Measurements from ENCODE around the gene DLG2.

DLG2 gene

DNA sequence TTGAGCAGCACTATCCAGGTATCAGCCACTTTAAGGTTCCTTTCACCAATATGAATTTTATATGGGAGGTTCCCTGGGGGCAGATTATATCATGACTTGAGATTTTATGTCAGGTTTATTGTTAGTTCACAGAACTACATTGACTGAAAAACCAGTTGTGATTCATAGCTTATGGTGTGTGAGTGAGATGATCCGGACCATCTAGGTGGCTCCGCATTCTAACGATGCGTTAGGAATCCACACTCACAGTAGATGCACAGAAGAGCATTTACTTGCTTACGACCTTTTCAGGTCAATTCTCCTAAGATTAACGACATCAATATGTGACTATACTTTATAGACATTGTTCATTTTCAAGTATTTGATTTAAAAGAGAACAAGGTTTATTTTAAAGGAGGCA, 1356.7 kb downstream of the DLG2 start:
- no peak for DNase-seq (ENCODE audit: low read depth)

- DNase-seq (ENCODE audit: low read depth) = no peak
Observed at GRCh38 chr11:84264066-84264465, 1363.1 kb downstream of the DLG2 start.

- no peak for DNase-seq (ENCODE audit: low read depth)
Observed at GRCh38 chr11:84261707-84262106, 1365.4 kb downstream of the DLG2 start.

- DNase-seq (ENCODE audit: low read depth) = no peak
Observed at GRCh38 chr11:84260862-84261261, 1366.3 kb downstream of the DLG2 start.

- no peak for DNase-seq (ENCODE audit: low read depth)
Observed at GRCh38 chr11:84256618-84257017, 1370.5 kb downstream of the DLG2 start.

DNA sequence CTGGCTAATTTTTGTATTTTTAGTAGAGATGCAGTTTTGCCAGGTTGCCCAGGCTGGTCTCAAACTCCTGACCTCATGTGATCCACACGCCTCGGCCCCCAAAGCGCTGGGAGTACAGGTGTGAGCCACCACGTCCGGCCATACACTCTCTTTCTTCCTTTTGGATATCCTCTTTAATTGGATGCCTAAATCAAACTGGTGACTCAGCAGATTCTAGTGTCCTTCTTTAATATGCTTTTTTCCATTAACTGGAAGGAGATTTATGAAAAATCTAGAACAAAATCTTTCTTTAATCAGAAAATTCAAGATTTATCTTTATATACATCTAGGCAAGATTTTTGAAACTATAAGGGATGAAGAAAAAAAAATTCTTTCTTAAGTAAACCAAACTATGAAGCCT, 1371.7 kb downstream of the DLG2 start:
- no peak for DNase-seq (ENCODE audit: low read depth)

DNA sequence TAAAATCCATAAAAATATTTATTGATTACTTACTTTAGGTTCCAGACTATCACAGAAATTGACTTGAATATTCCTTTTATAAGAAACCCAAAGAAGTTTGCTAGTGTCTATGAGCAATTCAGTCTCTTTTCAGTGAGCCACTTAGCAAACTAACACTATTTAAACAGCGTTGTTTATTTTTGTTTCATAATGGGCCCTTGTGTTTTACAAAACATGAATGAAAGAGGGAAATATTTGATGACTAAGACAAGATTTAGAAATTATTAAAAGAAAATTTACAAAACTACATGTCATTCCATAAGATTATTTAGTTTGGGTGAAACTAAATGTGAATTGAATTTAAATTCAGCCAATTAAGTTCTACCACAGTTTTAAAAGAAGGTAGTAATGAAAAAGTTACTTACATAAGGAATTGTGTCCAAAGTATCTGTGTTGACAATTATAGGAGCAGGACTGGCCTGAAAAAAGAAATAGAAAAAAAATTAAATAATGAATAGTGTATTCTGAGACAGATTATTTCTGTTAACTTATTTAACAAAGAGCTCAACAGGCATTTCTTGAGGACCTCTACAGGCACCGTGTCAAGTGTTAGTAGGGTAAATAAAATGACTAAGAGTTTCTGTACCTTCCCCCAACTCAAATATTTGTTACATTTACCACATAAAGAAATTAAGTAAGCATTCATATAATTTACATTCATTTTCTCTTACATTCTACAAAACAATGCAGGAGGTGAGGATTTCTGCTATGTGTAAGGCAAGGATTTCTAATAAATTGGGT, 1376.1 kb downstream of the DLG2 start:
- DNase-seq (ENCODE audit: low read depth) = no peak

- DNase-seq (ENCODE audit: low read depth) = no peak
Observed at GRCh38 chr11:84249344-84250135, 1377.6 kb downstream of the DLG2 start.

GRCh38 chr11:84247926-84248325, 1379.2 kb downstream of the DLG2 start:
- DNase-seq (ENCODE audit: low read depth) = no peak

DNA sequence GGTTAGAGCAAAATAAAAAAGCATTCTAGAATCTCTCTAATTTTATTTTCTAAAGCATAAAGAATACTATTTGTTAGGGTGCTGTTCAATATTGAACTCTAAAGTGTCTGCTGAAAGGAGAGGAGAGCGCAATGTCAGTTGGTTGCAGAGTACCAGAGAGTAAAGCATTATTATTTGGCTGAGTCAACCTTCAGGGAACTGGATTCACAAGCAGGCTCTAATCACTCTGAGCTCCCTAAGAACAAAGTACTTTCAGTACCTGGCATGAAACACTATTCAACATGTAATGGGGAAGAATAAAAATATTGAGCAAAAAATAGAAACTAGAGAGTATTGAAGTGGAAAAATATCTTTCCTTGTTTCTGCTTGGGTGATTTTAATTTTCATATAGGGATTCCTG, 1380.0 kb downstream of the DLG2 start:
- DNase-seq (ENCODE audit: low read depth) = no peak

DNA sequence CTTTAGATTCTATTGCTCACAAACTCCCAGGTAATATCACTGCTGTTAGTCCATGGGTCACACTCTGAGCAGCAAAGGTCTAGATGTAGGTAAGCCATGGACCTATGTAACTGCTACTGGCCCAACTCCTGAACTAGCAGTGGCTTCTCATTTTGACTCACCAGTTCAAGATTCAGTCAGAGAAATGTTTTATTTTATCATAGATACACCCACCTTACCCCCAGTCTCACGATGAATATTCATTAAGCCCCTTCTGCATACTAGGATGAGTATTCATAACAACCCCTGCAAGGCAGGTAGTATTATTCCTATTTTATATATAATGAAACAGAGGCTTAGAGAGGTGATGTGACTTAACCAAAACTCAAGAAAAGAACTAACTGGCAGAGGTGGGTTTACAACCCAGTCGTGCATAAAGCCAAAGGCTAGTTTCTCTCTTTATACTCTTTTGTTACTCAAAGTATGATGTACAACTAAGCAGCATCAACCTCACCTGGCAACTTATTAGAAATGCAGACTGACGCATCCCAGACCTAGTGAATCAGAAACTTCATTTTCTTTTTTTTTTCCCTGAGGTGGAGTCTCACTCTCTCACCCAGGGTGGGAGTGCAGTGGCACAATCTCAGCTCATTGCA, 1383.4 kb downstream of the DLG2 start:
- DNase-seq (ENCODE audit: low read depth) = no peak

DNA sequence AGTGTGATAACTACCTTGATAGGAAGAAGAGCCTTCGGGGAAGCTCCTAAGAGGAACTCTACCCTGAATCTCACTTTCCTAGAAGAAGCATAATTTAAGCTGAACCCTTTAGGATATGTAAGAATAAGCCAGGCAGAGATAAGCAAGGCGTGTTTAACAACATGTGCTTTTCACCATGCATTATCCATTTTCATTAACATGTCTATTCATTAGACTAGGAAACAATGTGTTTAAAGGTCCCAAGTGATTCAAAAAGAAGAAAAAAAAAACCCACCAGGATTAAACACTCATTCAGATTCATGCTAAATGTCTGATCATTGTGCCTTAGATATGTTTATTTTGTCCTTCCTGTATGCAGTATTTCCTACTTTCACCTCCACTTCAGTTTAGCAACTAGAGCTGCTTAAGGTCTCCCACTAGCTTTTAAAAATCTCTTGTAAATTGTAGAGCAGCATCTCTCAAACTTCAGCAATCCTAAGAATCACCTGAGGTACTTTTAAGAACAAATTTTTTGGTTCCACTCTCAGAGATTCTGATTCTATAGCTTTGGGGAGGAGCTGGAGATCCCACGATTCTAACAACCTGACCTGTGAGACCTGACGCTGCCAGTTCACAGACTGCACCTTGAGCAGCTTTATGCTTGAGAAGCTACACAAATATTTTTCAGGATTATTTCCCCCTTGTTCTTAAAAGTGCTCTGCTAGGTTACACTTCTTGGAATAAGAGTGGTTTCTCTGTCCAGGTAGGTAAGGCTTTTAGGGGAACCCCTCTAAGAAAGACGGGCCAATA, 1385.6 kb downstream of the DLG2 start:
- DNase-seq (ENCODE audit: low read depth) = no peak

DNA sequence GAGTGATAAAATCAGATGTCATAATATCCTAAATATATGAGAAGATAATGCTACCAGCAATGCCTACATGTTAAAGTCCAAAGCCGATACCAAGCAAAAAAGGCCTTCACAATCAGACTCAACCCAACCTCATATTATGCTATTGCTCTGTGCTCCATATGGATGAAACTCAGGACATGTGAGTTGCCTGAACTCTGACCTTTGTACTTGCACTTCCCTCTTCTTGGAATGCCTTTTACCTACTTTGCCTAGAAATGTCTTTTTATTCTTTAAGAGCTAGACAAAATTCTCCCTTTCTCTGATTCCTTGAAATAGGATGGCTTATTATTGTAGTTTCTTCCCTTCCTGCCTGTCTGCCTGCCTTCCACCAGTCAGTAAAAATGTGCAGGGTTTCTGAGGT, 1386.3 kb downstream of the DLG2 start:
- no peak for DNase-seq (ENCODE audit: low read depth)

GRCh38 chr11:84236436-84236835, 1390.7 kb downstream of the DLG2 start:
- DNase-seq (ENCODE audit: low read depth) = no peak

DNA sequence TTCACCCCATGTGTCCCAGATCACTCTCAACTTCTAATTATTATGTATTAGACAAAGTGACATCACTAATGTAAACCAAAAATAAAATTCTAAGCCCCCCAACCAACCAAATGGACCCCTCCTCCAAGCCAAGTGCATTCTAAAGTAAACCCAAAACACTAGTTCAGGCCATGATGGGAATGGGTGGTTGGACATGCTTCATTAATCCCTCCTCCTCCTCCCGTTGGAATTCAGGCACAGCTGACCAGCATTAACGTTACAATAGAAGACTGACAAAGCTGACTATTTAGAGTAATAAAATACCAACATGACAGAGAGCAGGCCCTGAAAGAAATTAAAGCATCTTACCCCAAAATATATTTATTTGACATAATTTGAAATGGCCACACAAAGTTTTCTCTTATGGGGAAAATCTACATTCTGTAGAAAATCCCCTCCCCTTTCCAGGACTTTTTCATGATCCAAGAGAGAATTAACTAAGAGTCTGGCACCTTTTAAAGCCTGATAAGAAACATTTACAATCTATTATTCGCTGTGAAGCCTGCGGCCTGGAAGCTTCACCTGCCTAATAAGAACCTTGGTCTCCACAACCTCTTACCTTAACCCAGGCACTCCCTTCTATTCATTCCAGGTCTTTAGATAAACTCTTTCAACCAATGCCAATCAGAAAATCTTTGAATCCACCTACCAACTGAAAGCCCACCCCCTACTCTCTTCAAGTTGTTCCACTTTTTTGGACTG, 1392.5 kb downstream of the DLG2 start:
- DNase-seq (ENCODE audit: low read depth) = no peak

DNA sequence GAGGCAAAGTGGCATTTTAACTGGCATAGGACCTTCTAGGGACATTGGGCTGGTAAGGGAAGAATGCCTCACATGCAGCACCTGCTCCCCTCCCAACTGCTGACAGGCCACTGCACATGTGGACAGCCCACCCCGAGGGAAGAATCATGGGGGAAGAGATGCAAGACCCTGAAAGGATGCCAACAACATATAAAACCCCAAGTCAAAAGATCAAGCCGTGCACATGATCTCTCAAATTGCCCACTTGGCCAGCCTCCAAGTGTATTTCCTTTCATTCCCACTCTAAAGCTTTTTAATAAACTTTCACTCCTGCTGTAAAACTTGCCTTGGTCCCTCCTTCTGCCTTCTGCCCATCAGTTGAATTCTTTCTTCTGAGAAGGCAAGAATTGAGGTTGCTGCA, 1393.1 kb downstream of the DLG2 start:
- DNase-seq (ENCODE audit: low read depth) = no peak

GRCh38 chr11:84232511-84232910, 1394.6 kb downstream of the DLG2 start:
- no peak for DNase-seq (ENCODE audit: low read depth)

GRCh38 chr11:84230402-84230801, 1396.7 kb downstream of the DLG2 start:
- no peak for DNase-seq (ENCODE audit: low read depth)

- no peak for DNase-seq (ENCODE audit: low read depth)
Observed at GRCh38 chr11:84227970-84228665, 1399.0 kb downstream of the DLG2 start.

GRCh38 chr11:84224042-84224441, 1403.1 kb downstream of the DLG2 start:
- DNase-seq (ENCODE audit: low read depth) = no peak

DNA sequence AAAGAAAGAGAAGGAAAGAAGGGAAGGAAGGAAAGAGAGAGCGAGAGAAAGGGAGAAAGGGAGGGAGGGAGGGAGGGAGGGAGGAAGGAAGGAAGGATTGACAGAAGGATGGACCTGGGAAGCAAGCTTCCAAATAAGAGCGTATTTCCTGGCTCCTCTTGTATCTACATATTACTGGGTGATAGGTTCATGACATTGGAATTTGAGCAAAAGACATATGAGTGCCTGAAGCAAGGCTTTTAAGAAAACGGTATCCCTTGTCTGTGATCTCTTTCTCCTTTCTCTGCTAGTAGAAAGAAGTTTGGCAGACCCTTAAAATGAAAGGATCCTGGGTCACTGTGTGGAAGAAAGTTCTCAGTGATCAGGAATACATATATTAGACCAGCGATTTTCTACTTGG, 1408.8 kb downstream of the DLG2 start:
- DNase-seq (ENCODE audit: low read depth) = no peak

All from T follicular helper cell (primary cell).